GM12873 (cell line): ENCODE measurements around the gene LAMB4.

ENCODE experiments used
- CTCF ChIP-seq: IDR thresholded peaks from 2 replicates; pipeline ENCODE4 v1.5.1; 2012; ENCODE audit warnings: low read depth, mild to moderate bottlenecking, moderate library complexity, low read length, control low read depth; ENCODE audit not compliant: insufficient read depth; ENCODE audit errors: missing control alignments

Gene LAMB4

DNA sequence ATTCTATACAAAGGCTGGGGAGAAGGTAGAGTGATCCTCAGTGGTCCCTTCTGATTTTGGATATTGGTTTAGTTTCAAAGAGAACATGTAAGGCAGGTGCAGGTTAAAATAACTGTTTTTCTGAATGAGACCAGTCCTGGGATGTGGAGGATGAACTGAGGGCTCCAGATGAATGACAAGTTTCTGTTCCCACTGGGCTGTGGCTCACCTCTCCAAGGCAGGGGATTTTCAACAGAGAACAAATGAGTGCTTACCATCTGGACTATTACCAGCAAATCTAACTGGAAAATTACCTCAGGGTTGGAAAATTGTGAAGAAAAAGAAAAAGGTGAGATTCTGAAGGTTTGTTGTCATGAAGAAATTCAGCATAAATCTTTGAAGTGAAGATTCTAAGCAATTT, 8.0 kb downstream of the LAMB4 start:
- TF ChIP-seq CTCF, result no peak

DNA sequence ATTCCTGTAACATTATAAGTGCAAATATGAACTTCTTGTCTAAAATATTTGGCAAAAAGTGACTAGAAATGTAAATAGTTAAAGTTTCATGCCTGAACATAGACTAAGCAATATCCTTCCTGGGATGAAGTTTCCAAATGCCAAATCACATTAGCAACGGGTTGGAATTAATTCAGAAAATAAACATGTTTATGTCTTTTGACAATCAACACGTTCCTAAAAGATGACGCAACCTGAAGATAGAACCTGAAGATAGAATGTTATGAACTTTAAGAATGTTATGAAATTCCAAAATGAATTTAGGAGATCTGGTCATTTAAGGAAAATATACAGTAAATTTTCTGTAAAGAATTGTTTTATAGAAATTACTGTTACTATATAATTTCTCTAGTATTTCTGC, 9.2 kb downstream of the LAMB4 start:
- TF ChIP-seq CTCF, result no peak

DNA sequence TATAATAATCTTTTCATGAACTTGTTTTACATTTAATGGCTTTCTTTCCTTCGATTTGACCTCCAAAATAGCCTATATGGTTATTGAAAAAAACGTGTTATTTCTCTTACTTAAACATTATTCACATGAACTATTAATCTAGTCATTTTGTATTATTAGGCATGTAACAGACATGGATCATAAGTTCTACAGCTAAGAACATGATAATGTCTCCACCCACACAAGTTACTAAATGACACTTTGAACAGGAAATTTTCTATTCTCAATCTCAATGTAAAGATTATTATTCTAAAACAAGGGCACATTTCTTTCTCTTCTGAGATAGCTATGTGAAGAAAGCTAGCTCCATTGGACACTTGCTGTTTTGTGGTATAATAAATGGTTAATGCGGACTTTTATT, 10.0 kb downstream of the LAMB4 start:
- no peak for TF ChIP-seq CTCF

DNA sequence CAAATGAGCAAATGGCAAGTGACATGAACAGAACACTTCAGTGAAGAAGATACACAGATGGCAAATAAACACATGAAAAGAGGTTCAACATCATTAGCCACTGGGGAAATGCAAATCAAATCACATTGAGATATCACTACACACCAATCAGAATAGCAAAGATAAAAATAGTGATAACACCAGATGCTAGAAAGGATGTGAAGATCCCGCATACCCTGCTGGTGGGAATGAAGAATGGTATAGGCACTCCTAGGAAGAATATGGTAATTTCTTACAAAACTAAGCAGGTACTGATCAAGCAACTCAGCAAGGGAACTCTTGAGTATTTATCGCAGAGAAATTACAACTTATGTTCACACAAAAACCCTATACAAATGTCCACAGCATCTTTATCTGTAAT, 11.2 kb downstream of the LAMB4 start:
- TF ChIP-seq CTCF, result no peak

GRCh38 chr7:108114117-108114841, 15.9 kb downstream of the LAMB4 start:
- peak; percentile 86 for TF ChIP-seq CTCF

GRCh38 chr7:108112683-108113082, 17.5 kb downstream of the LAMB4 start:
- TF ChIP-seq CTCF, result no peak

DNA sequence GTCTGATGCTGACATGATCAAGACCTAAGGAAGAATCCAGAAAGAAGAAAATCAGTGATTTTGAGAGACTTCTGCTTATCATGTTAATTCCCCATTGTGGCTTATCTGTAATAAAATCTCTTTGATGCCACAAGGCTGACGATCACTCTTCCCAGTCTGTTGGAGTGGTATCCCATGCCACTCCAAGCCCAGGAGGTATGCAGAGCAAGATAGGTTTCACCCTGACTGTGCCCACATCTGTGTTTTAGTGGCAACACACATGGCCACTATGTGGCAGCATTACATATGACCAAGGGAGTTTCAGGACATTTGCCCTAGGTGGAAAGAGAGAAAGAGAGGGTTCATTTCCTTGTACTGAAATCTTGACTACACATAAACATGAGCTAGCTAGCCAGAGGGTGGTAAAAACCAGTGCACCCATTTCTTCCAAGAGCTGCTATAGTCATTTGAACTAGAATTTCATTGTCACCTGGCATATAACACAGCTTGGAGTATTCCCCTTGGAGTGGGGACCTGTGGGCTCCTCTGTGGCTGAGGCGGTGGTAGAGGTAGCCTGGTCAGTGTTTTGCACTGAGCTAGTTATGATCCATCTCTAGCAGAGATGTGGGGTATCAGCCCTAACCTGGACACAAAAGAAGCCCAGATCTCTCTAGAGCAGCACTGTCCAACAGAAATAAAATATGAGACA, 20.8 kb downstream of the LAMB4 start:
- TF ChIP-seq CTCF, result peak; percentile 61
